SK-N-SH treated with all-trans-retinoic acid at 6 μM for 48 hours (cell line): ENCODE data around the gene NEXMIF.

Experiments
- ARNTL ChIP-seq: fragments of 450-650 bp; formaldehyde crosslinking; IDR thresholded peaks from 2 replicates; pipeline ENCODE4 v1.5.0; 2020; ENCODE audit warnings: low read depth, mild to moderate bottlenecking, moderate library complexity, borderline replicate concordance
- ZNF70 ChIP-seq: fragments of 450-650 bp; formaldehyde crosslinking; IDR thresholded peaks from 2 replicates; pipeline ENCODE4 v1.5.0; 2020; ENCODE audit warnings: mild to moderate bottlenecking, moderate library complexity
- TF ChIP-seq, protein P1 (sequence below): fragments of 250-450 bp; sonication (Bioruptor Pico); IDR thresholded peaks from 2 replicates; pipeline ENCODE4 v1.5.1; 2020; ENCODE audit warnings: low read depth, mild to moderate bottlenecking, moderate library complexity

DNA sequence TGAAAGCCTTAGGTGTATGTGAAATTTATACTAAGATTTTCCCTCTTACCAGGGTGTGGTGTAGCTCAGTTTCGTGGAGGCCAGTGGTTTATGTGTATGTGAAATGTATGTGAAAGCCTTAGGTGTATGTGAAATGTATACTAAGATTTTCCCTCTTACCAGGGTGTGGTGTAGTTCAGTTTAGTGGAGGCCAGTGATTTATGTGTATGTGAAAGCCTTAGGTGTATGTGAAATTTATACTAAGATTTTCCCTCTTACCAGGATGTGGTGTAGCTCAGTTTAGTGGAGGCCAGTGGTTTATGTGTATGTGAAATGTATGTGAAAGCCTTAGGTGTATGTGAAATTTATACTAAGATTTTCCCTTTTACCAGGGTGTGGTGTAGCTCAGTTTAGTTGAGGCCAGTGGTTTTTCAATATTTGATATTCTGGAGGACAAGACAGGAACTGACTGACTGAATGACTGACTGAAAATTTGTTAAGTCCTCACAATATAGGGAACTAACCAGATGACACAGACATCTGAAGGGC is 143.7 kb downstream of the NEXMIF start:
- TF ChIP-seq, protein P1, sequence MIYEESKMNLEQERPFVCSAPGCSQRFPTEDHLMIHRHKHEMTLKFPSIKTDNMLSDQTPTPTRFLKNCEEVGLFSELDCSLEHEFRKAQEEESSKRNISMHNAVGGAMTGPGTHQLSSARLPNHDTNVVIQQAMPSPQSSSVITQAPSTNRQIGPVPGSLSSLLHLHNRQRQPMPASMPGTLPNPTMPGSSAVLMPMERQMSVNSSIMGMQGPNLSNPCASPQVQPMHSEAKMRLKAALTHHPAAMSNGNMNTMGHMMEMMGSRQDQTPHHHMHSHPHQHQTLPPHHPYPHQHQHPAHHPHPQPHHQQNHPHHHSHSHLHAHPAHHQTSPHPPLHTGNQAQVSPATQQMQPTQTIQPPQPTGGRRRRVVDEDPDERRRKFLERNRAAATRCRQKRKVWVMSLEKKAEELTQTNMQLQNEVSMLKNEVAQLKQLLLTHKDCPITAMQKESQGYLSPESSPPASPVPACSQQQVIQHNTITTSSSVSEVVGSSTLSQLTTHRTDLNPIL: no peak
- TF ChIP-seq ARNTL (CRISPR knock-in tag): no peak
- no peak for TF ChIP-seq ZNF70 (CRISPR knock-in tag)
